ENCODE data around the gene RAB41.
"Not testable (repeated sequence)": the region's sequence is repeated elsewhere in the genome, so short reads cannot be mapped to it uniquely, and the experiment has no call there.

RAB41 gene

GRCh38 chrX:70281951-70282350 is at the start of gene RAB41:
Gene RAB41, plus strand, starts transcription at chrX:70282172. Its CDS starts 46 bp downstream, at chrX:70282218.
- DNase-seq = no peak

DNA sequence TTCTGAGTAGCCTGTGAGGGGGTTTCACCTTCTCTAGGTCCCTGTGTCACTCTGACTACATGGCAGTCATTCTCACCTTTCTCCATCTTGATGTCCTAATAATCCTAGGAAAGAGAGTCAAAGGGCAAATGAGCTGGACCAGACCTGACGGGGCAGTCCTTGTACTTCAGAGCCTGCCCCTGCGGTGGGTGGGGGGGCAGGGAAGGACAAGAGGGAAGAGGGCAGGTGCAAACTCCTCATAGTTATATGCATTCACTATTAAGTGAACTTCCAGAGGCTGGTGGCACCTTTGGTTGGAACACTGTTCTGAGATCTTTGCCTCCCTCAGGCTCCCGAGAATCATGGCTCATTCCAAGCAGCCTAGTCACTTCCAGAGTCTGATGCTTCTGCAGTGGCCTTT is 47.6 kb upstream of the RAB41 start, which contains the start of gene AWAT1:
Gene AWAT1, plus strand, starts transcription at position 301 of the 400 bp plus-strand sequence. Its CDS starts 41 bp downstream, at position 342.
- DNase-seq = no peak

DNA sequence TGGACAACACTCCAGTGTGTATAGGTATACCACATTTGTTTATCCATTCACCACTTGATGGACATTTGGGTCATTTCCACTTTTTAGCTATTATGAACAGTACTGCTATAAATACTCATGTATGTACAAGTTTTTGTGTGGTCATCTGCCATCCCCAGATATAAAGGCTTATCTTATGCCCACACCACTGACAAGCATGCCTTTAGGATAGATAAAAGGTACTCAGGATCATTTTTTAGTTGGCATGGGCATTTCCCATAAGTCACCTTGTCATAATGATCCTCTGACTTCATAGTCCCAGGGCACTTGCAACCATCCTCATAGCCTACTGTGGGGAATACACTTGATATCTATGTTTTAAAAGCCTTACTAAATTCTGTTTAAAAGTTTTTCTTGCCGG is 41.2 kb upstream of the RAB41 start:
- DNase-seq = no peak

GRCh38 chrX:70241501-70241900 is 40.5 kb upstream of the RAB41 start:
- DNase-seq = no peak

- not testable (repeated sequence) for DNase-seq
Observed at GRCh38 chrX:70243601-70244000, 38.4 kb upstream of the RAB41 start.

- no peak for DNase-seq
Observed at GRCh38 chrX:70244881-70245280, 37.1 kb upstream of the RAB41 start.

DNA sequence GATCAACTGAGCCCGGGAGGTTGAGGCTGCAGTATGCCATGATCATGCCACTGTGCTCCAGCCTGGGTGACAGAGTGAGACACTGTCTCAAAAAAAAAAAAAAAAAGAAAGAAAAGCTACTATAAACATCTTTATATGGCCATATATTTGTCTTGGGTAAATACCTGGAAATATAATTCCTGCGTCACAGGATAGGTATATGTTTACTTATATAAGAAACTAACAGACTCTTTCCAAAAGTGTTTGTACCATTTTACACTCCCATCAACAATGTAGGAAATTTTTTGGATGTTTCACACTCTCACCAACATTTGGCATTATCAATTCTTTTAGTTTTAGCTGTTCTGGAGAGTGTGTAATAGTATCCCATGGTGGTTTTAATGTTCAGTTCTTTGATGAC is 34.7 kb upstream of the RAB41 start:
- no peak for DNase-seq

DNA sequence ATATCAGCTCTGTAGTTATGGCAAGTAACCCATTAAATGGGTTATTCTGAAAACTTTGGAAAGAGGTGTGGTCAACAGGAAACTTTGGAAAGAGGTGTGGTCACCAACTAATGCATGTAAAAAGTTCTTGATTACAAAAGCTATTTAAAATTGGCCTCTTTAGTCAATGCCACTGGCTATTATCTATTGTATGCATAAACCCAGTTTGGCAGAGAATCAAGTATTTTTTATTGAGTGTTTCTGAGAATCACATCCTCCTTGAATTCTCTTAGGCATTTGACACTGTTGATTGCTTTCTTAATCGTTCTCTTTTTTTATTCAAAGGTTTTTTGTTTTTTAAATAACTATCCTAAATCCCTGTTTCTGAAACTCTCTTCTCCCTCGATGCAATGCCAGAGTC is 29.5 kb upstream of the RAB41 start:
- DNase-seq = no peak

GRCh38 chrX:70253377-70254062 is 28.5 kb upstream of the RAB41 start:
- DNase-seq = no peak

DNA sequence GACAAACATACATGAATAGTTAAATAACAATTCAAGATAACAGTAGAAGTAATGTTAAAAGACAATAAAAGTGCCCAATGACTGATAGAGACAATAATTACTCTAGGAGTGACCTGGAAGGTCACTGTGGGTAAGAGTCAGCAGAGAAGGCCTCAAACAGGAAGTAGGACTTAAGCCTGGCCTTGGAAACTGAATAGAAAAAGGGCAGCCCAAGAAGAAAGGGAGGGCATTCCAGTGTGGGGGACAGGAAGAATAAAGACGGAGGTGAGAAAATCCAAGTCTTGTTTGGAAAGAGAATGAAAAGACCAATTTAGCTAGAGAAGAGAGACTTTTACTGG is 27.9 kb upstream of the RAB41 start:
- DNase-seq = no peak

GRCh38 chrX:70254909-70255308 is 27.1 kb upstream of the RAB41 start:
- no peak for DNase-seq

- no peak for DNase-seq
Observed at GRCh38 chrX:70255452-70255851, 26.5 kb upstream of the RAB41 start.

DNA sequence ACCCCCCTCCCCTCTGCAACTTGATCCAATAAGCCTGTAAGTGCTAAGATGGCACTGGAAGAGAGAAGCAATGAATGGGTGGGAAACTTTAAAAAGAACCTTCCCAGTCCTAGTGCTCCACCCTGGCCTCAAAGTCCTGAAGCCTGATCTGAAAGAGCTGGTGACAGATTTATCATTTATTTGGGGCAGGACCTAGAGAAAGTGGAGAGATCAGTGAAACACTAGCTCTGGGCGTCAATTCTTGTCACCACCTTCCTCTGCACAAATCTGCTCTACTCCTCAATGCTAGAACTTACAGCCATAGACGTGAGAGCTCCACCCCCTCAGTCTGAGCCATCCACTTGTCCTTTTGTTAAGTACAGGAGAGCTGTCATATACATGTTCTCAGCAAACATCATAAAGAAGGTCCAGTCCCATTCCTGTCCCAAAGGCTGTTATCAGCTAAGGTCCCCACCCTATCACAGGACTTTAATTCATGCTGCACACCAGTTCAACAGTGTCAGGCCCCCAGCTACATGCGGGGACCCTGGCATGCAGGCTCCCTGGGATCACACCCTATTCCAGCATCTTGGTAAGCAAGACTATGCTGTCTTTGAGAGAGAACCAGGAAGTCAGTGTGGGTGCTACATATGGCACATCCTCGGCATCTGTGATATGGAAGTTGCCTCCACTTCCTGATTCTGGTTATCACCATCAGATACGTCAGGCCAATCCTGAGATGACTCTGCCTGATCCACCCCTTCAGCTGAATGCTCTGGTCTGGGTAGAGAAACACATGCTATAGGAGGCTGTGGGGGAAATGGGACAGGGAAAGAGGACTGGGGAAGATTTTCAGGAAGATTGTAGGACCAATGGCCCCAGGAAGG is 24.3 kb upstream of the RAB41 start:
- DNase-seq = no peak

DNA sequence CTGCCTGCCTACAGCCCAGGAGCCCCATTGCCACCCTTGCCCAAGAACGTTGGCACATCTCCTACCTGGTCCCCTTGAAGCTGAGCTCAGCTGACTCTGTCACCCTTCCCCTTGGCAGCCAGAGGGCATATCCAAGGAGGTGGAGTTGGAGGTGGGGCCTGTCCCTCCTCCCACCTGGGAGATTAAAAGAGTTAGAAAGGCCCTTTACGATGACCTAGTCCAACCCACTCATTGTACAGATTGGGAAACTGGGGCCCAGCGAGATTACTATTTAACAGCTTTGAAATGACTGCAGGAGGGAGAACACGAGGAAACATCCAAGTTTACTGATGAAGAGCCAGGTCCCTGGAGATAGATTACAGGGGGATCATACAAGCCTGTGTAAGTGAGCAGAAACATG is 21.9 kb upstream of the RAB41 start, which contains the start of gene P2RY4:
Gene P2RY4, minus strand, starts transcription at position 101 of the 400 bp plus-strand sequence. CDS start 580 bp downstream, outside the sequence.
- DNase-seq = no peak

DNA sequence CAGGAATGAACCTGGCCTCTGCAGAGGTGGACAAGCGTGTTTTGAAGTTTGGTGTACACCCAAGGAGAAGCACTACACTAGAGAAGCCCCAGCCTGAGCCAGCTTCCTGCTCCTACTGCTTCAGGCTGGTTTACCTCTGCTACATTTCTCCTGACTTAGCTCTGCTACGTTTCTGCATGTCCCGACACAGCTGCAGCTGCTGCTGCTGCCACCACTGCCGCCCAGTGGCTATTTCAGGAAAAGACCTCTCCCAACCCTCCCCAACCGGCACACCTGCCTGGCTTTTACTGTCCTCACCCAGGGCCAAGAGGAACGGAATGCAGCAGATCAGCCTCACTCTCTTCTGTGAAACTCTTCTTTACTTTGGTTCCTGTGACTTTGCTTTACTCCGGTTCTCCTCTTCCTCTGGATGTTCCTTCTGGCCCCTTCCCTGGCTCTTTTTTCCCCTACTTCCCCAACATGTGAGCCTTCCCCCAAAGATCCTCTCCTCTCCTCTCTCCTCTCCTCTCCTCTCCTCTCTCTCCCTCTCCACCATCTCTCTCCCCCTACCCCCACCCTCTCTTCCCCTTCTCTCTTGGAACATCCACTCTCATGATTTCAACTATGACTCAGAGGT is 18.9 kb upstream of the RAB41 start:
- DNase-seq = no peak

DNA sequence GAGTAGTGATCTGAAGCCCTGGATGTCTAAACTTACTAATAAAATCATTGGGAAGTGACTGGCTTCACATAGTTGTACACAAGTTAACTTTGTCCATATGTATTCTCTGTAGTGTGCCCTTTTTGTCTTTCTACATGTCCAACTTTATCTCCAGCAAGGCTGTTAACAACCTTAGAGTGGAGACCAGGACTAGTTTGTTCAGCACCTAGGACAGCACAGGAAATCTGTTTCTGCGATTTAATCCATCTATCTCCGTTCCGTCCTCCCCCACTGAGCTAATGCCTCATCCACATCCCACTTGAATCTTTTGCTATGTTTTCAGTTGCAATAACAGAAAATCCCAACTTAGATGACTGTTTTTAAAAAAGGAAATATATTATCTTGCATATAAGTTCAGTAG is 17.2 kb upstream of the RAB41 start:
- no peak for DNase-seq

DNA sequence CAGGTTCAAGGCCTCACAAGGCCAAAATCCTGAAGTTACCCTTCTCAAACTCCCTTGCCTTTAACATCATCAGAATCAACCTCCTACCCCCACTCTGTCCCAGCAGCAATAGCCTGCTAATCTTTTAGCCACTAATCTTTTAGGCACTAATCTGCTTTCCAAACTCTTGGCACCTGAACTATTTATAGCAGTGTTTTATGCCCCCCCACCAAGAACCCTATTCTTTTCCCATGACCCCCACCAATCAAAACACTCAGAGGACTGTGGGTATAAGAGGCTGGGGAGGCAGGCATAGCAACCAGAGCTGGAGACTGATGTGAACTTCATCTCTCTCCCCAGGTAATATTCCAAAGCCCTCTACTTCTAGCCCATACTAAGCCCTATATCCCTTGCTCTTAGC is 13.9 kb upstream of the RAB41 start, which contains the start of gene ARR3:
Gene ARR3, plus strand, starts transcription at position 301 of the 400 bp plus-strand sequence. CDS start 1,052 bp downstream, outside the sequence.
- no peak for DNase-seq

DNA sequence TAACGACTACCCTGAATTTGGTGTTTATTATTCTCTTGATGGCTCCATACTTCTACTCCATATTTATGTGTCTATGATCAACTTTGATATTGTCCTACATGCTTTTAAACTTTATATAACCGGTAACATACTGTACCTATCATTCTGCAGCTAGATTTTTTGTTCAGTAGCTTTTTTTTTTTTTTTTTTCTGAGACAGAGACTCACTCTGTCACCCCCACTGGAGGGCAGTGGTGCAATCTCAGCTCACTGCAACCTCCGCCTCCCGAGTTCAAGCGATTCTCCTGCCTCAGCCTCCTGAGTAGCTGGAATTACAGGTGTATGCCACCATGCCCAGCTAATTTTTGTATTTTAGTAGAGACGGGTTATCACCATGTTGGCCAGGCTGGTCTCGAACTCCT is 7.9 kb upstream of the RAB41 start:
- not testable (repeated sequence) for DNase-seq

DNA sequence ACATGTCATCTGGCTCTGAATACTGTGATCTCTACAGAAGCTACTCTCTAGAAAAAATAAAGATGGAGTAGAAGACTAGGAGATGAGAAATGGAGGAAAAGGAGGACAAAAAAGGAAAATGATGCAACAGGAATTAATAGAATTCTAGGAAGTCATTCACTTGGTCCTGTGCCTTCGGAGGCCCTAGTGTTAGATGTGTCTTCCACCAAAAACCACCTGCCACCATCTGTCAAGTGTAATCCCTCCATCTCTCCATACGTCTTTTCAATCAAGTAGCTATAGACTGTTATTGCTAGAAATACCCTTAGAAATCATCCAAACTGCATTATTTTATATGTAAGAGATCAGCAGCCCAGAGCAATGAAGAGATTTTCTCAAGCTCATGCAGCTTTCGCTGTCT is 2.9 kb upstream of the RAB41 start:
- DNase-seq = no peak

GRCh38 chrX:70280573-70280972 is 1.4 kb upstream of the RAB41 start:
- DNase-seq = no peak

DNA sequence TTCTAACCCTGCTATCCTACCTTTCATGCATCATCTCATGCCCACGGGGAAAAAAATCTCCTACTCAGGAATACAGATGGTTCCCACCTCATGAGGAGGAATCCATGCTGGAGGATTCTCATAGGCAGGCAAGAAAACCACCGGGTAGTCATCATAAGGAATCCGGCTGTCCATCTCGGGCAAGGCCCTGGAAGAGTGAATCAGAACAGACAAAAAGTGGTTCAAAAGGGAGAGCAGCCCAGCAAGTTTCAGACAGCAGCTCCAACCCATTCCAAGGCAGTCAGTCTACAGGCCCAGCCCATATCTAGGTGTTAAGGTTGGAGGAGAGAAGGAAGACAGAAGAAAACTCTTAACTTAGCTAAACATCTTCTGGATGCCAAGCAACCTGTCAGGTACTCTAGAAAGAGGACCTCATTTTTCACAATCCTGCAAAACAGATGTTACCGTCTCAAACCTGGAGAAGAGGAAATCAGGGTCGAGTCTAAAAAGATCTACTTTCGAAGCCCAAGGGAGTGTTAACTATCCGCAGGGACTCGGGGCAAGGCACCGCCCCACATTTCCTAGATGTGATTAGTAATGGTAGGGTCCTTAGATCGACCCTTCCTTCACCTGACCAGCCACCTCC is 7.3 kb downstream of the RAB41 start:
- no peak for DNase-seq

DNA sequence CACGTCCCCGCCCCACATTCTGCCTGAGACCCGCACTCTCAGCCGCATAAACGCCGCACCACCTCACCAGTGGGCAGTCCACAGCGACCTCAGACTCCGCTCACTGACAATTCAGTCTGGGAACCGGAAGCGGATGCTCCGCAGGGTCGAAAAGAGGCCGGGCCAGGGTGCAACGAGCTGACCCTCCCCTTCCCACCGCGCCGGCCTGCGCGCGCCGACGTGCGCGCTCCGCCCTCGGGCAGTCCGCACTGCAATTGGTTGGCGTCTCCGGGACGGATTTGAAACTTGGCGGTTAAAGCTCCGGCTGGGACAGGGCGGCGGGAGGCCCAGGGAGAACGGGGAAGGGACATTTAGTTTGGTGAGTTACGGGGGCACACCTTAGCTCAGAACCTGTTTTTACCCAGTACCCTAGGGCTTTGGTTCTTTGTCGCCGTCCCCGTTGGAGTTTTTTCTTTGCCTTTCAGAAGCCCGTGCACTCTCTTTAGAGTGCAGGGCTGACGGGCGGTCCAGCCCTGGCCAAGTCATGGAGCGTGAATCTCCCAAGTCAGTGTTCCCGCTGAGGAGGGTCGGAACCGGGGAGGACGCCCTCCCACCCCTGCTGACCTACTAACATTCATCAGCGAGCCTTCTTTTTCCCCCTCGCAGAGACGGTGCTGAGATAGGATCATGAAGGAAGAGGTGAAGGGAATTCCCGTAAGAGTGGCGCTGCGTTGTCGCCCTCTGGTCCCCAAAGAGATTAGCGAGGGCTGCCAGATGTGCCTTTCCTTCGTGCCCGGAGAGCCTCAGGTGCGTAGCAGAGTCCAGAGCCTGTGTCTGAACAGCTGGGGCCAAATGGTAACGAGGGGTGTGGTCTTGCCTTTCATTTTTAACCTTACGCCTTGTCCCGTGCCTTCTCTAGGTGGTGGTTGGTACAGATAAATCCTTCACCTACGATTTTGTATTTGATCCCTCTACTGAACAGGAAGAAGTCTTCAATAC is 8.1 kb downstream of the RAB41 start, which contains the start of the genes KIF4A and PDZD11:
Gene KIF4A, plus strand, starts transcription at position 312 of the 978 bp plus-strand sequence. Its CDS starts 355 bp downstream, at position 667.
Gene PDZD11, minus strand, starts transcription at position 135 of the 978 bp plus-strand sequence. CDS start 586 bp downstream, outside the sequence.
- peak; percentile 74 for DNase-seq

Data from activated T-cell treated with anti-CD3 and anti-CD28 coated beads, Interleukin-2, amount 50 U/mL, for 1 hour (primary cell).